ENCODE measurements around the gene ZFAND5. TPM values are rescaled to one million over a fixed set of nuclear protein-coding genes. Genes with fewer than 3 reads are reported as not detected.

The ZFAND5 gene, protein sequence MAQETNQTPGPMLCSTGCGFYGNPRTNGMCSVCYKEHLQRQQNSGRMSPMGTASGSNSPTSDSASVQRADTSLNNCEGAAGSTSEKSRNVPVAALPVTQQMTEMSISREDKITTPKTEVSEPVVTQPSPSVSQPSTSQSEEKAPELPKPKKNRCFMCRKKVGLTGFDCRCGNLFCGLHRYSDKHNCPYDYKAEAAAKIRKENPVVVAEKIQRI
- 174 TPM for total RNA-seq
- polyA plus RNA-seq = 214 TPM

DNA sequence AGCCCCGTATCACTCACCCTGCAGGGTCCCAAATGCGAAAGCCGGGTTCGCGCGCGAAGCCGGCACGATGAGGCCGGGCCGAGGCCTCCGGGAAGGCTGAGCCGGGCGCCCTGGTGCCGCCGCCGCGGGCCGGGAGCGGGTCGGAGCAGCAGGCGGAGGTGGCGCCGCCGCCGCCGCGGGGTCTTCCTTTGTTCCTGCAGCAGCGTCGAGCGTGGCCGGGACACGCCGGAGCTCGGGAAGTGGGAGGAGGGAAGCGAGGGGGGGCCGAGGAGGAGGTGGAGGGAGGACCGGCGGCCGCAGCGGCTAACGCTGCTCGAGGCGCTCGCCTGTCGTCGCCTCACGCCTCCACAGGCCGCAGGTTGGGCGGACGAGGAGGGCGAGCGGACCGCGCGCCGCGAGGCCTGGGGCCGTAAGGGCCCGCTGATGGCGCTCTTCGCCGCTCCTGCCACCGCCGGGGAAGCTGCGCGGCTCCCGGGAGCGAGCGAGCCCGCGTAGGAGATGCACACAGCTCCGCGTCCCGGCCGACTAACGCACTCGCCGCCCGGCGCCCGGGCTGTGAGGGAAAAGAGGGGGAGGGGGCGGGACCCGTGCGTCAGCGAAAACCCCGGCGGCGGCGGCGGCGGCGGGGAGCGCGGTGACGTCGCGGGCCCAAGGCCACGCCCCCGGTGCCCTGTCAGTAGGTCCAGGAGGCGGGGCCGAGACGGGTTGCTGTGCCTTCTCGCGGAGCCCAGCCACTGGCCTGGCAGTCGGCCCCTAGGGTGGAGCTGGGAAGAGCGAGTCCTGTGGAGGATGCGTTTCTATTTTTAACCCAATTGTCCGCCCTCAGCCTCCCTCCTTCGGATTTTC lies at the start of gene ZFAND5:
Gene ZFAND5 (minus strand): TSS at position 530 of the 846 bp plus-strand sequence. CDS start 4,430 bp downstream, outside the sequence.
- WGBS = under 1% methylated on average over 110 of the region's 110 CpGs
- no peaks in the 10 kb centered on the region for H3K4me1 ChIP-seq (ENCODE audit: insufficient read depth)
- DNase-seq (ENCODE audit: extremely low spot score) = peak; percentile 94
- H3K4me3 ChIP-seq (ENCODE audit: low read depth, low read length) = peak within 1 kb of the TSS; percentile 95
- no peaks in the 10 kb centered on the region for H3K36me3 ChIP-seq (ENCODE audit: insufficient read depth)
- peak within 1 kb of the TSS; percentile 100 for H3K27ac ChIP-seq (ENCODE audit: low read depth)

DNA sequence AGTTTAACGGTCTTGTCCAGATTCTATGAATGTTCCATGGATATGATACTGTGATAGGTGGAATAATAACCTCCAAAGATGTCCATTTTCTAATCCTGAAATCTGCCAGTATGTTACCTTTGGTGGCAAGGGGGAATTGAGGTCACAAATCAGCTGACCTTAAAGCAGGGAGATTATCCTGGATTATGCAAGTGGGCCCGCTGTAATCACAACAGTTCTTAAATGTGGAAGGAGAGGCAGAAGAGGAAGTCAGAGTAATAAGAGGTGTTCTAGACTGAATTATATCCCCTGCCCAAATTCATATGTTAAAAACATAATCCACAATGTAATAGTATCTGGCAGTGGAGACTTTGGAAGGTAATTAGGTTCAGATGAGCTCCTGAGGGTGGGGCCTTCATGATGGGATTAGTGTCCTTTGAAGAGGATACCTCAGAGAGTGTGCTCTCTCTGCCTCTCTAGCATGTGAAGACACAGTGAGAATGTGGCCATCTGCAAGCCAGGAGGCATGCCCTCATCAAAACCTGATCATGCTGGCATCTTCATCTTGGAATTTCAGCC lies 47.6 kb upstream of the ZFAND5 start:
- no peak for DNase-seq (ENCODE audit: extremely low spot score)
- 91% methylated on average over 2 of the region's 2 CpGs for whole genome bisulfite sequencing
- Histone ChIP-seq H3K27ac (ENCODE audit: low read depth) (no peak overlapping the region), H3K4me1 (ENCODE audit: insufficient read depth) (no peaks in the 10 kb centered on the region), H3K4me3 (ENCODE audit: low read depth, low read length) (no peak overlapping the region), H3K36me3 (ENCODE audit: insufficient read depth) (no peaks in the 10 kb centered on the region)

DNA sequence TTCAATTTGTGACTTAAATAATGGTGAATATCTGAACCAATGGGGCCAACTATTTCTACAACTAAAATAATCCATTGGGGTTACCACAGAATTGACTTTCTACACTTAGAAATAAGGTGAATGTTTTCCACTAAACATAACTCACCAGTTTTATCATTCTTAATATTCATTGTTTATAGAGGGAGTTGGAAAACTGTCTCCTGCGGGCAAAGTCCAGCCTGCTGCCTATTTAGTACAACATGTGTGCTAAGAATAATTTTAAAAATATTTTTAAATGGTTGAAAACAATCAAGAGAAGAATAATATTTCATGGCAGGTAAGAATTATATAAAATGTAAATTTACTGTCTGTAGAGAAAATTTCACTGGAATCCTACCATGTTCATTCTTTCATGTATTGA lies 45.2 kb upstream of the ZFAND5 start:
- no peak overlapping the region for H3K27ac ChIP-seq (ENCODE audit: low read depth)
- H3K36me3 ChIP-seq (ENCODE audit: insufficient read depth) = no peaks in the 10 kb centered on the region
- no peaks in the 10 kb centered on the region for H3K4me1 ChIP-seq (ENCODE audit: insufficient read depth)
- WGBS = 88% methylated on average over 1 of the region's 1 CpG
- no peak for DNase-seq (ENCODE audit: extremely low spot score)
- H3K4me3 ChIP-seq (ENCODE audit: low read depth, low read length) = no peak overlapping the region

DNA sequence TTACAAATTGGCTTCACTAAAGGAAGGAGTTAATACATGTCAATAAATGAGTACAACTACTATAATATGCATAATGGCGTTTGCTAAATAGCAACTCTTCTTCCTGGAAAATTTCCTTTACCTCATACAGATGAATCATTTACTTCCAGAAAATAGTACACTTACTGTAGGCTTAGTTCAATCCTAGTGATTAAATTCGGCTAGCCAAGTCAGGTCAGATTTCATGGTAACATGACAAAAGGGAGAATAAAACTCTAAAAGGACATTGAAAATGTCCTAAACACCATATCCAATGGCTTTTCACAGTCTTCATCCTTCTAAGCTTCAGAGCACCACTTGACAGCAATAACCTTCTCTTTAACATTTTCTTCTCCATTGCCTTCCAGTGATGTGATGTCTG lies 42.1 kb upstream of the ZFAND5 start:
- H3K36me3 ChIP-seq (ENCODE audit: insufficient read depth) = no peaks in the 10 kb centered on the region
- 47% methylated on average over 2 of the region's 2 CpGs for WGBS
- no peak for DNase-seq (ENCODE audit: extremely low spot score)

DNA sequence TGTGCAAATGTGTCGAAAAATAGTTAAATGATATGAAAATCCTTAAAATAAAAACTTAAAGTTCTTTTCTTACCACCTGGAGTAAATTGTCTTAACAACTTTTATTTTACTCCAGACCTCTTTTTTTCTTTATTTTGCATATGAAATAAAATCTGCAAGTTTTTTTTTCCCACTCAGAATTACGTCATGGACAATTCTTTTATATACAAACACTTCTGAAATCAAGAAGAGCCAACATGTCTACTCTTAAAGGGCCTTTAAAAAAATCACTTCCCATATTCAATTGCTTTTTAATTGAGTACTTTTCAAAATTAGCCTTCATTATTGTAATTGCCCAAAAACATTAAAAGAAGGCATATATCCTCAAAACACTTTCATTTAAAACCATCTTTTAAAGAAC lies 37.7 kb upstream of the ZFAND5 start:
- no peaks in the 10 kb centered on the region for H3K4me1 ChIP-seq (ENCODE audit: insufficient read depth)
- DNase-seq (ENCODE audit: extremely low spot score) = no peak
- H3K27ac ChIP-seq (ENCODE audit: low read depth) = no peak overlapping the region
- H3K4me3 ChIP-seq (ENCODE audit: low read depth, low read length) = no peak overlapping the region
- 74% methylated on average over 2 of the region's 2 CpGs for WGBS
- no peaks in the 10 kb centered on the region for H3K36me3 ChIP-seq (ENCODE audit: insufficient read depth)

More for the DNA sequence above, 42.1 kb upstream of the ZFAND5 start:
- Histone ChIP-seq H3K4me3 (ENCODE audit: low read depth, low read length) (no peak overlapping the region), H3K4me1 (ENCODE audit: insufficient read depth) (no peaks in the 10 kb centered on the region), H3K27ac (ENCODE audit: low read depth) (peak overlapping the region; percentile 2)

DNA sequence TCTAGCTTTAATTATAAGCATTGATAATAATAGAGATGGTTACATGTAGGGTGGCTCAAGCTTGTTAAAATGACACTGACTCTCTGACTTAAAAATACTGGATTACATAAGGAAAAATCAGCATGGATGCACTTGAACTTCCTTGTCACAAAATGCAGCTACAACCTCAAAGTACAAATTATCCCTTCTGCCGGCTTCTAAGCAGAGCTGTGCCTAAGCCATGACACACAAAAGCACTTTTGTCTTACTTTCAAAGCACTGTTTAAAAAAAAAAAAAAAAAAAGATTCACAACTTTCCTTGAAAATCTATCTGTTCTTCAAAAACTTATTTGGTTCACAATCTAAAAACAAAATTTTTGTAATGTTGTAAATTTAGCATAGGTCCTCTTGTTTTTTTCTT lies 36.4 kb upstream of the ZFAND5 start:
- Histone ChIP-seq H3K36me3 (ENCODE audit: insufficient read depth) (no peaks in the 10 kb centered on the region), H3K4me1 (ENCODE audit: insufficient read depth) (no peaks in the 10 kb centered on the region), H3K4me3 (ENCODE audit: low read depth, low read length) (no peak overlapping the region), H3K27ac (ENCODE audit: low read depth) (no peak overlapping the region)
- WGBS = 80% methylated on average over 1 of the region's 1 CpG
- DNase-seq (ENCODE audit: extremely low spot score) = no peak

DNA sequence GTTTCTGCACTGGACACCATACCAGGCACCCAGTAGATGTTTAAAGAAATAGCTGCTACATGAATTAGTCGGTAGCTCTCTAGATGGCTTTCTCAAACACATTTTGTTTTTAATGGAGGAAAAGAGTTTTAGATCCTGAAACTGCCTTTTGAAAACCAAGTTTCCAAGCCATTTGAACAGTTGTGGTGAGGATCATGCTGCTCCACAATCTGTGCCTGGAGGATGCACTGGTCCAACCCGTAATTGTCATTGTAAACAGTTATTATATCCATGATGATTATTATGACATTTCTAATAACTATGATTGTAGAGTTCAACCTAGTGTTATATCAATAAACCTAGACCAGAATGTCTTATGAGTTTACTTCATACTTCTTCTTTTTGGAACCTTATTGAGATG lies 35.9 kb upstream of the ZFAND5 start:
- DNase-seq (ENCODE audit: extremely low spot score) = no peak
- Histone ChIP-seq H3K4me1 (ENCODE audit: insufficient read depth) (no peaks in the 10 kb centered on the region), H3K36me3 (ENCODE audit: insufficient read depth) (no peaks in the 10 kb centered on the region), H3K27ac (ENCODE audit: low read depth) (no peak overlapping the region), H3K4me3 (ENCODE audit: low read depth, low read length) (no peak overlapping the region)
- 68% methylated on average over 2 of the region's 2 CpGs for WGBS

DNA sequence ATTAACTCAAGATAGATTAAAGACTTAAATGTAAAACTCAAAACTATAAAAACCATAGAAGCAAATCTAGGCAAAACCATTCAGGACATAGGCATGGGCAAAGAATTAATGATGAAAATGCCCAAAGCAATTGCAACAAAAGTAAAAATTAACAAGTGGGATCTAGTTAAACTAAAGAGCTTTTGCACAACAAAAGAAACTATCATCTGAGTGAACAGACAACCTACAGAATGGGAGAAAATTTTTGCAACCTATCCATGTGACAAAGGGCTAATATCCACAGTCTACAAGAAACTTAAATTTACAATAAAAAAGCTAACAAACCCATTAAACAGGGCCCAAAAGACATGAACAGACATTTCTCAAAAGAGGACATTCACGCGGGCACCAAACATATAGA lies 34.4 kb upstream of the ZFAND5 start:
- 88% methylated on average over 2 of the region's 2 CpGs for WGBS
- Histone ChIP-seq H3K4me1 (ENCODE audit: insufficient read depth) (no peaks in the 10 kb centered on the region), H3K4me3 (ENCODE audit: low read depth, low read length) (no peak overlapping the region), H3K27ac (ENCODE audit: low read depth) (no peak overlapping the region), H3K36me3 (ENCODE audit: insufficient read depth) (no peaks in the 10 kb centered on the region)
- DNase-seq (ENCODE audit: extremely low spot score) = no peak

DNA sequence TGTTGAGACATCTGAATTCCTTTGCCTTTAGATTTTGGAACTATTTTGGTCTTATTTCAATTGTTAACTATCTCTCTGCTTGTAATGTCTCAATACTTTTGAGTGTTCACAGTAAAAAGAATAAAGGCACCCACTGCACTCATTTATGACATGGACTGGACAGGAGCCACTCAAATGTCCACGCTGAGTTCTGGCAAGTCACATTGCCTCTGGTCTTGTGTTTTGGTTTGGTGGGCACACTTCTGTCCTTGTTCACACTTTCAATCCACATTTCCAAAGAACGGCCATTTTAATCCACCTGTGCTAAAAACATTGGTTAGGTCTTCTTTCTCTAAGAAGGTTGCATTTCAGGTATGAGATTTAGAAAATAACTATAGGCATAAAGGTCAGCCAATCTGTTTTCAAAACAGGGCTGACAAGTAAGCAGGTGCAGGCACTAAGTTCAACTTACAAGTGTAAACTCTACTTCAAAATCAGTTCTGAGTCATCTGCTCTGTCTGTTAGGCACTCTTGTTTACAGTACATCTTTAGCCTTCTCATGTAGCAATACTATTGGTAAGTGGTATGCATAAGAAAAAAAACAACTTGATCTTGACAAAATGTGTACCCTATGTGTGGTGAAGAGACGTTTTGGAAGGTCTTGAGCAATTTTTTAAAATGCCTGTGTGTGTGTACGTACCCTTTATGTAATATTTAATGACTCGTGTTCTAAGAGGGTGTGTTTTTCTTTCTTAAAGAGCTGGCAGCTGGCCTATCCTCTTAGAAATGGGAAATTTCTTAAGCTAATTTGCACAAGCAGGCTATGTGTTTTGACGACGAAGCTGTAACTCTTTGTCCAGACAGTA lies 31.5 kb upstream of the ZFAND5 start:
- WGBS = 35% methylated on average over 7 of the region's 7 CpGs
- DNase-seq (ENCODE audit: extremely low spot score) = no peak
- Histone ChIP-seq H3K4me1 (ENCODE audit: insufficient read depth) (no peaks in the 10 kb centered on the region), H3K36me3 (ENCODE audit: insufficient read depth) (no peaks in the 10 kb centered on the region), H3K27ac (ENCODE audit: low read depth) (peak overlapping the region; percentile 6), H3K4me3 (ENCODE audit: low read depth, low read length) (no peak overlapping the region)

DNA sequence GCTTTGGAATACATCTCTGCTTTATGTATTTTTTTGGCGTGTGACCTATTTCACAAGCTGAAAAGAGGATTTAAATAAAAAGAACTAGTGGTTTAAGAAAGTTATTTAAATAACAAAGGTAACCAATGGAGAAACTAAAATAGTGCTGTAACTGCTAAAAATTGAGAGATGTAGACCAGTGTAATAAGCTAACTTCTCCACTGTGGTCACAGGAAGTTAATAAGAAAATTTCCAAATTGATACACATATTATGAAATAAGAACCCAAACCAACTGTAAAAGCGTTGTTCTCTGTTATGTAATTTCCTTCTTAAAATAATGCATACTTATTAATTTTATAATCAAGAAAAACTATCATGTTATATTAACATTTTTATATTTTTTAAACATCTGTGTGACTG lies 29.1 kb upstream of the ZFAND5 start:
- 70% methylated on average over 2 of the region's 2 CpGs for WGBS
- DNase-seq (ENCODE audit: extremely low spot score) = no peak
- Histone ChIP-seq H3K36me3 (ENCODE audit: insufficient read depth) (no peaks in the 10 kb centered on the region), H3K4me1 (ENCODE audit: insufficient read depth) (no peaks in the 10 kb centered on the region), H3K4me3 (ENCODE audit: low read depth, low read length) (no peak overlapping the region), H3K27ac (ENCODE audit: low read depth) (no peak overlapping the region)

DNA sequence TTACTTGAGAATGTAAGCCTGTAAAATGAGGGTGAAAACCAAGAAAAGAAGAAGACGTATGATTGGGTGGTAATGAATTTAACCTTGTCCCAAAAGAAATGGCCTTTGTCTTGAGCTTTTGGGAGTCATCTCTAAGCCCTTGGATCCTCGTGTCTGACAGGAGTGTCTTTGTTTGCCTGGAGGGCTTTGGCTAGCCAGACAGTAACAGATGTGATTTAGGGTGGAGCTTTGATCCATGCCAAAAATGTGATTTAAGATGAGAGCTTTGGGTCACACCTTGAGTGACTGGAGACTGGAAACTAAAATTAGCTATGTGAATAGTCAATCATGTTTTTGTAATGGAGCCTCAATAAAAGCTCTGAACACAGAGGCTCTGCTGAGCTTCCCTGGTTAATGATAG lies 25.9 kb upstream of the ZFAND5 start:
- no peak for DNase-seq (ENCODE audit: extremely low spot score)
- 89% methylated on average over 2 of the region's 2 CpGs for WGBS
- H3K36me3 ChIP-seq (ENCODE audit: insufficient read depth) = no peaks in the 10 kb centered on the region
- no peak overlapping the region for H3K4me3 ChIP-seq (ENCODE audit: low read depth, low read length)
- H3K4me1 ChIP-seq (ENCODE audit: insufficient read depth) = no peaks in the 10 kb centered on the region
- H3K27ac ChIP-seq (ENCODE audit: low read depth) = no peak overlapping the region

DNA sequence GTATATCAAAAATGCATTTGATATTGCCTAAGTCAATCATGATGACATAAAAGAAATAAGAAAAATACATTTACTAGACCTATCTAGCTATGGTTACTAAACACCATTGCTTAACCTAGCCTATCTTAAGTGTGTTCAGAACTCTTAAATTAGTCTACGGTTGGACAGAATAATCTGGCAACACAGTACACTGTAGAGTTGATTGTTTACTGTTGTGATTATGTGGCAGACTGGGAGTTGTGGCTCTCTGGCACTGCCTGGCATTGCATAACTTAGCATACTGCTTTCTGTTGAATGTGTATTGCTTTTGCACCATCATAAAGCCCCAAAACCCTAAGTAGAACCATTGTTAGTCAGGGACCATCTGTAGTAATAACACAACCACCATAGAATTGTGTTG lies 21.2 kb upstream of the ZFAND5 start:
- Histone ChIP-seq H3K4me1 (ENCODE audit: insufficient read depth) (no peaks in the 10 kb centered on the region), H3K4me3 (ENCODE audit: low read depth, low read length) (no peak overlapping the region), H3K36me3 (ENCODE audit: insufficient read depth) (no peaks in the 10 kb centered on the region), H3K27ac (ENCODE audit: low read depth) (no peak overlapping the region)
- WGBS = 89% methylated on average over 1 of the region's 1 CpG
- DNase-seq (ENCODE audit: extremely low spot score) = no peak

DNA sequence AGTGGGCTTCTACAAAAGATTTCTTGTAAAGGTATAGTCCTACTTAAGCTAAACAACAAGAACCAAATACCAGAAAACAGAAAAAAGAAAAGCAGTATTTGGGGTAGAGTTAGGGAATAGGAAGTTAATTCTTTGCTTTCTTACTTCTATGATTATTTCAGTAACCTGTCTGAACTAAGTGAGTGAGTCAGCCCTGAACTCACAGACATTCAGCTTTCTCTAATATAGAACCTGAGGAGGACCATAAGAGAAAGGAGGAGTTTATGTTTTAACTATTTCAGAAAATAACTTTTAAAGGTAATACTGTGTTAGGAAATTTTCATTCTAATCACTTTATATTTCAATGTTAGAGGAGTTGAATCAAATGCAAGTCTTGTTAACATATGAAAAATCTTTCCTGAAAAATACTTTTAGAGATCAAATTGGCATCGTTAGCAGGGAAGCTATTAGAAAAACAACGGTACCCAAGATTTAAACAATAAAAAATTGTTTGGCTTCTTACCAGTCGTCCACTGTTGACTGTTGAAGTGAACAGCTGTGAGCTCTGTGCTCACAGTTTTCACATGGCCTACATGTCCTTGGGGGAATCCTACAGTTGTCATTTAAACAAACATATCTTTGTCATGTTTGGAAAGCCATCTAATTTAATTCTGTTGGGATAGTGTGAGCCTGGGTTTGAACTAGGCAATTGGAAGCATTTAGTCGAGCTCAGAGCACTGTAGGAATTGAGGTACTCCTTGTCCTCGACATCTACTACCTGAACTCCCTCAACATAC lies 19.9 kb upstream of the ZFAND5 start:
- WGBS = 36% methylated on average over 5 of the region's 5 CpGs
- Histone ChIP-seq H3K27ac (ENCODE audit: low read depth) (no peak overlapping the region), H3K4me1 (ENCODE audit: insufficient read depth) (no peaks in the 10 kb centered on the region), H3K4me3 (ENCODE audit: low read depth, low read length) (no peak overlapping the region), H3K36me3 (ENCODE audit: insufficient read depth) (no peaks in the 10 kb centered on the region)
- DNase-seq (ENCODE audit: extremely low spot score) = no peak

All from urinary bladder (tissue), 4 donors.